Ishikawa (cell line): Measurements from ENCODE around the gene RHBDD1.

Experiments
- CEBPB ChIP-seq: IDR thresholded peaks from 2 replicates; pipeline ENCODE4 v1.6.1; 2012
- EP300 ChIP-seq: IDR thresholded peaks from 2 replicates; pipeline ENCODE4 v1.6.1; 2012; ENCODE audit warnings: borderline replicate concordance
- FOXM1 ChIP-seq: IDR thresholded peaks from 2 replicates; pipeline ENCODE4 v1.6.1; 2012; ENCODE audit warnings: low read depth, borderline replicate concordance
- RAD21 ChIP-seq: IDR thresholded peaks from 2 replicates; pipeline ENCODE4 v1.6.1; 2012; ENCODE audit warnings: low read depth
- TAF1 ChIP-seq: IDR thresholded peaks from 2 replicates; pipeline ENCODE4 v1.6.1; 2012; ENCODE audit warnings: low read depth, mild to moderate bottlenecking
- TF ChIP-seq, protein P1 (sequence below): IDR thresholded peaks from 2 replicates; pipeline ENCODE4 v1.6.1; 2012

GRCh38 chr2:226799976-226800940 is 35.6 kb upstream of the RHBDD1 start:
- TF ChIP-seq CEBPB (no peak), RAD21 (no peak), FOXM1 (no peak), EP300 (no peak), TAF1 (no peak)
- TF ChIP-seq, protein P1, sequence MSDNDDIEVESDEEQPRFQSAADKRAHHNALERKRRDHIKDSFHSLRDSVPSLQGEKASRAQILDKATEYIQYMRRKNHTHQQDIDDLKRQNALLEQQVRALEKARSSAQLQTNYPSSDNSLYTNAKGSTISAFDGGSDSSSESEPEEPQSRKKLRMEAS = no peak
